ENCODE data around the gene PLCD1.
"Not testable (repeated sequence)": the region's sequence is repeated elsewhere in the genome, so short reads cannot be mapped to it uniquely, and the experiment has no call there.

PLCD1 gene

GRCh38 chr3:37984051-37984450 lies 45.4 kb downstream of the PLCD1 start:
- DNase-seq, result no peak

GRCh38 chr3:37982331-37982730 lies 47.1 kb downstream of the PLCD1 start:
- no peak for DNase-seq

- no peak for DNase-seq
These were observed 48.1 kb downstream of the PLCD1 start for GRCh38 chr3:37981348-37981664.

DNA sequence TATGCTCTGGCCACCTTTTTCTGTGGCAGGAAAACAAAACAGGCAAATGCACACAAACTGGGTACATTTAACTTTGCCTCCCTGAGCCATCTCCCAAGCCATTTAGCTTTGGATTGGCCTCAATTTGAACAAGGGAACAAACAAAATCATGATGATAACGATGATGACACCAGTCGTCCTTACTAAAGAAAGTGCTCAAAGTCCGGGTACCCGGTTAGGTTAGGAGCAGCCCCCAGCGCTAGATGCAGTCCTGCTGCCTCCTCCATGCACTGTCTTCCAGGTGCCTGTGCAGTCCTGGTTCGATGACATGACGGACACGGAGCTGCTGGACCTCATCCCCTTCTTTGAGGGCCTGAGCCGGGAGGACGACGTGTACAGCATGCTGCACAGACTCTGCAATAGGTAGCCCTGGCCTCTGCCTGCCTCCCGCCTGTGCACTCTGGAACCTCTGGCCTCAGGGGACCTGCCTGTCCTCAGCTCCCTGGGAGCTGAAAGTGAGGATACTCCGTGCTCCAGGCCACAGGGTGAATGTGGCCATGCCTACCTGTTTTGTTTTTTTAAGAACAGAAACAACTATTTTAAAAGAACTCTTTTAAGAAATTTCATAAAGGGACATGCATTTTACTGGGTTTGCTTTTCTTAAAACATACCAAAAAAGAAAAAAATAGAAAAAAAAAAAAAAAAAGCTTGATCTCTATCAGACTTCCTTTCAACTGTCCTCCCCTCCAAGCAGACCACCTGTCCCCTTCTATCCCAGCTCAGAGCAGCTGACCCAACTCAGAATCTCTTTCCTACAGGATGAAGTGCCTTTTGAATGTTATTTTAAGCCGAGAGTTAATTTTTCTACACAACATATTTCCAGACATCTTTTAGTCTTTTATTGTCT lies 48.7 kb downstream of the PLCD1 start:
- DNase-seq, result no peak

DNA sequence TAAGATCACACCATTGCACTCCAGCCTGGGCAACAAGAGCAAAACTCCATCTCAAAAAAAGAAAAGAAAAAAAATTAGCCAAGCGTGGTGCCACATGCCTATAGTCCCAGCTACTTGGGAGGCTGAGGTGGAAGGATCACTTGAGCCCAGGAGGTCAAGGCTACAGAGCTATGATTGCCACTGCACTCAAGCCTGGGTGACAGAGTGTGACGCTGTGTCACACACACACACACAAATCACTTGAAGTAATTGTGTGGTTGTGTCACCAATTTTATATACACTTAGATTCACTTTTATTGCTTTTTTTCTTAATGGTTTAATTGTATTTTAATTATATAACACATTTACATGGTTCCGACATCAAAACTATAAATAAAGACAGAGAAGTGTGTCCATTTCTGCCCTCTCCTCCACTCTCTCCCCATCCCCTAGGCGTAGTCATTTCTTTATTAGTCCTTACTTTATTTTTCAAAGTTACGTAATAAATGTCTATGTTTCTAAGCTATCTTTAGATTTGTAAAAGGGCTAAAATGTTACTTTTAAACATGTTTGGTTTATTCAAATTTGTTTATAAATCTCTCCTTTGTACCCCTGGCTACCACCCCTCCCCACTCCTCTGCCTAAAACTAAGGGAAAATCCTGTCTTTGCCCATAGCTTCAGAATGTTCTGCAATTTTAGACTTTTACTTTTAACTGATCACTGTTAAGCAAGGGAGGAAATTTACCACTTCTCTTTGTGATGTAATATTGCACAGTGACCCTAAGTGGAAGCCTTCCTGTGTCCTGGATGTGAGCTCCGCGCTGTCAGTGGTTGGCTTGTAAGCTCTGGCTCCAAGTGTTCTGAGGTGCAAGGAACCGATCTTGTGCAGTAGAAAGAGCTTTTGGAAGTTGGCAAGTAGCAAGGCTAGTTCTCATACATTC lies 49.6 kb downstream of the PLCD1 start:
- DNase-seq, result no peak

DNA sequence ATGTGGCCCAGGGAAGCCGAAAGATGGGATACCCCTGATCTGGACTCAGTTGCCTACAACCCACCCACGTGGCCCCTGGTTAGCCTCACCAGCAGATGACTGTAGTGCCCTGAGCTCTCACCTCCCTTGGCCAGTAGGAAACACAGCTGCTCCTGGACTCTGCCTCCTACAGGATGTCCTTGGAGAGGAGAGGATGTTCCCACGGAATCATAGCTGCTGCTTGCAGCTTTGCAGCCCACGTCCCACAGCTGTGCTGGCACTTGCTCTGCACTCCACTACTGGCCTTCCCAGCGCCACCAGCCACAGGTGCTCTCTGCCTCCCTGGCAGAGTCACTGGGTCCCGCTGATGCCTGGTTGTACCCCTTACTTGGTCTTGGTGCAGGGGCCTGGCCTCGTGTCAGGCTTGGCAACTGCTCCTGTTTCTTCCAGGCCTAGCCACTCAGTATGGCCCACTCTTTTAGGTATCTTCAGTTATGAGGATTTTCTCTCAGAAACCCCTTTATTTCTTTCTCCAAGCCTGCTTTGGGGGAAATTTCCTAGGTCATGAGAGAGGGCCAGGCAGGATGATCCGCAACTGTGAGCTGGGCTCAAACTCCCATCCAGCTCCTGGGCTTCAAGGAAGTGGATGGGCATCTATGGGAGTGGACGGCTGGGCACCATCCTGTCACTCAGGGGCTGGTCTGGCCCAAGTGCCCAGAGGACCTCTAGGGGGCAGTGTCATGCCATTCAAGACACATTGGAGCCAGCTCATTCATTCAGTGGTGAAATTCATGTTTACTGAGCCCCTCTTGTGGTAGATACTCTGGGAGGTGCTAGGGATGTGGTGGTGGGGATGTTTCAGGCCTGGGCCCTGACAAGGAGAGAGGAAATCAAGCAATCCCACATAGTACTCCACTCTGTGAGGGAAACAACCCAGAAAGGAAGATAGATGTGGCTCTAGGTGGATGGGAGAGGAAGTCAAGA lies 55.0 kb downstream of the PLCD1 start:
- DNase-seq, result peak; percentile 77

DNA sequence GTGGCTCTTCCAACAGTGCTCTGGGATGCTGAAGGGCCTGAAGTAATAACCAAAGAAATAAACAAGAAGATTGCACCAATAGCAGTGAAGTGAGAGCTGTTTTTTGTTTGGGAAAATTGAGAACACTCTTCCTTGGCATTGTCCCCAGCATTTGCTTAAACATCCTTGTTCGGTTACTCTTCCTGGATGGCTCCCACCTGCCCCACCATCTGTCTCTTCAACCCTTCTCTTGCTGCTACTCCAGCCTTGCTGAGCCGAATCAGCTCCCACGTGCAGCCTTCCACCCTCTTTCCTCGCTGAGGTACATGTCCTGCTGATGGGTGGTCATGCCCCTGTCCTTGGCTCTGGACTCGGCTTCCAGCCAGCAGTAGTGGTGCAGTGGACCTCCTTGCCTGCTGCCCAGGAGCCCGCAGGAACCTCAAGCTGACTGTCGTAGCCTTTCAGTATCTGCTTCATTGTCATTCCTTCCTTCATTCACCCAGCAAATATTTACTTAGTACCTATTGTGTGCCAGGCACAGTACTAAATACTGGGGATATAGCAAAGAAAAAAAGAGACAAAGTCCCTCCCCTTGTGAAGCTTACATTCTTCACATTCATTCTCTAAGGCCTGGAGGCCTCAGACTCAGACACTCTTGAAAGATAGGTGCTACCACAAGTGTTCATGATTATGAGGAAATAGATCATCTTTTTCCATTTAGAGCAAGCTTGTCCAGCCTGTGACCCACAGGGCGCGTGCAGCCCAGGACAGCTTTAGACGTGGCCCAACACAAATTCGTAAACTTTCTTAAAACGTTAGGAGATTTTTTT lies 56.0 kb downstream of the PLCD1 start:
- DNase-seq, result no peak

DNA sequence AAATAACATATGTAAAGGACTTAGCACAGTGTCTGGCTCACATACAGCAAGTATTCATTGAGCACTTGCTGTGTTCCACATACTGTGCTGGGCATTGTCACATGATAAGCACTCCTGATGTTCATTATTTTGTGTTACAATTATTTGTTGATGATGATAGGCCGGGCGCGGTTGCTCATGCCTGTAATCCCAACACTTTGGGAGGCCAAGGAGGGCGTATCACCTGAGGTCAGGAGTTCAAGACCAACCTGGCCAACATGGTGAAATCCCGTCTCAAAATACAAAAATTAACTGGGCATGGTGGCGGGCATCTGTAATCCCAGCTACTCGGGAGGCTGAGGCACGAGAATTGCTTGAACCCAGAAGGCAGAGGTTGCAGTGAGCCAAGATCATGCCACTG lies 57.4 kb downstream of the PLCD1 start:
- not testable (repeated sequence) for DNase-seq

- no peak for DNase-seq
These were observed 58.0 kb downstream of the PLCD1 start for GRCh38 chr3:37971467-37971866.

DNA sequence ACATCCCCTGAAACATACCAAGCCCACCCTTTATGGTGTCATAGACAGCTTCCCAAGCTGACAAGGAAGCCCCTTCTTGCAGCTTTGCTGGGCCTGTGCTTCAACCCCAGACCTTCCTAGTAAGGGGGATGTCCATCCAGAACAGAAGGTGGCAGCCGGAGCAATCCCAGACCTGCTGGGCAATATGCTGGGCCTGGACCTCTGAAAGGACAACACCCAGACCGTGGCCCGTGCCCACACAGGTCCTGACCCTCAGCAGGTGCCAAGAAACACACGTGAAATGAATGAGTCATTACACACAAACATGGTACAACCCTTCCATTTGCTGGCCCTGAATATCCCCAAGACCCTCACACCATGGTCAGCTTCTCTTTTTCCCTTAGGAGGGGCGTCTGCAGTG lies 58.6 kb downstream of the PLCD1 start:
- DNase-seq, result no peak

- DNase-seq, result peak; percentile 63
These were observed 59.8 kb downstream of the PLCD1 start for GRCh38 chr3:37969596-37970100.

DNA sequence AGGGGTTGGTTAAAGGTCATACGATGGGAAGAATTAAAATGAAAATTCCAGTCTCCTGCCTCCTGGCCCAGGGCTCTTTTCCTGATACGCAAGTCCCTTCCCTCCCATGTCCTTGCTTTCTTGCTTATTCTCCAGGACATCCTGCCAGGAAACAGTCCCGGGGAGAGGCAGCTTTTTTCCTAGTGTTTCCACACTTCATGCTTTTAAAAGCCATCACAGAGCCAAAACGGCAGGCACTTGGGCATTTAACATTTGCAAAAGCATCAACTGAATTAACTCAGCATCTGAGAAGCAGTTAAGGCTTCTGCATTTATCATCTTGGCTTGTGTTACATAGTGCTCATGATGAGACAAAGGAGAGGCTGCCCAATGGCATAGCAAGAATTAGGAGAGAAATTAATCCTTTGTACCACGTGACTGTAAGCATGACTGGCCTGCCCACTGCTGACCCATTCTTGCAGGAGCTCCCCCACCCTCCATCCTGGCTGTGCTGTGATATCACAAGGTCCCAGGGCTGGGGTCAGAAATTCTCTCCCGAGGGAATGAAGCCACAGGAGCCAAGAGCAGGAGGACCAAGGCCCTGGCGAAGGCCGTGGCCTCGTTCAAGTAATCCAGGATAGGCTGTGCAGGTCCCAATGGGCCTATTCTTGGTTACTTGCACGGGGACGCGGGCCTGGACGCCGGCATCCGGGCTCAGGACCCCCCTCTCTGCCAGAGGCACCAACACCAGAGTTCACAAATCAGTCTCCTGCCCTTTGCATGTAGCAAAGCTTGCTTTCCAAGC lies 60.4 kb downstream of the PLCD1 start:
- no peak for DNase-seq

GRCh38 chr3:37968199-37968598 lies 61.2 kb downstream of the PLCD1 start:
- DNase-seq, result no peak

DNA sequence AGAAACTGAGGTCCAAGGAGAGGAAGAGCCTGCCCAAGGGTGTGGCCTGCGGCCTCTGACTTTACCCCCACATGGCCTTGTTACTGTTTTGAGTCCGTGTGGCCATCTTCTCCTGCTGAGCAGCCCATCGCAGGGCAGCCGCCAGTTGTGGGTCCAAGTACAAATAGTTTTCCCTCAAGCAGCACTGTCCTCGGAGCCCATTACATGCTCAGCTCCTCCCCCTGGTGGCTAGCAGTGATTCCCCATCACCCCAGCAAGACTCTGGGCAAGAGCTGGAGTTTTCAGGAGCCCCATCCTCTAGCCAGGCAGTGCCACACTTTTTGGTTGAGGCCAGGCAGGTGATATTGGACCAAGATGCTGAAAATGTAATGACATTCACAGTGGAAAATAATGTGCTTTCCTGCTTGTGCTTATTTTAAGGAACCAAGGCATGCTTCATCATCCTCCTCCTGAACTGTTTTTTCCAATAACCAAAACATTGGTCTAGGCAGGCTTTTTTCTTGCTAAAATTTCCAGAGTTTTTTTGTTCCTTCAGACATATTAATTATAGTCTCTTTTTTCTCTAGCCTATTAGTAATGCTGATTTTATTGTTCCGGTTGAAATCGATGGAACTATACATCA lies 62.1 kb downstream of the PLCD1 start:
- DNase-seq, result peak; percentile 69

- no peak for DNase-seq
These were observed 64.7 kb downstream of the PLCD1 start for GRCh38 chr3:37964716-37965115.

- DNase-seq, result no peak
These were observed 65.3 kb downstream of the PLCD1 start for GRCh38 chr3:37964146-37964545.

- no peak for DNase-seq
These were observed 65.8 kb downstream of the PLCD1 start for GRCh38 chr3:37963635-37964034.

DNA sequence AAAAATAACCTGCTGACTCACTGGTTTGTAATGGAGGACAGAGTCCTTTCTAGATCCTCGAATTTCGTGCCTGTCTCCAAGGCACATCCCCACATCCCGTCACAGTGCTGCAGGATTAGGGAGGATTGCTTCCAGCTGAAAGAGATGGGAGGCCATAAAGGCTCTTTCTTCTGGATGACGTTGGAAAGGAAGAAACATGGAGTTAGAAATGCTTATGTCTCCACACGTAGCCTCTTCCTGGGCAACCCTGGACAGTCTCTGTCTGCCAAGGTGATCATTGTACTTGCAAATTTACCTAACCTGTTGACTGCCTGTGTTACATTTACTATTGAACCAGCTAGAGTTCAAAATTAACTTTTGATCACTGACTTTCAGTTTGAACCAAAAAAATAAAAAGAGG lies 66.4 kb downstream of the PLCD1 start:
- DNase-seq, result no peak

DNA sequence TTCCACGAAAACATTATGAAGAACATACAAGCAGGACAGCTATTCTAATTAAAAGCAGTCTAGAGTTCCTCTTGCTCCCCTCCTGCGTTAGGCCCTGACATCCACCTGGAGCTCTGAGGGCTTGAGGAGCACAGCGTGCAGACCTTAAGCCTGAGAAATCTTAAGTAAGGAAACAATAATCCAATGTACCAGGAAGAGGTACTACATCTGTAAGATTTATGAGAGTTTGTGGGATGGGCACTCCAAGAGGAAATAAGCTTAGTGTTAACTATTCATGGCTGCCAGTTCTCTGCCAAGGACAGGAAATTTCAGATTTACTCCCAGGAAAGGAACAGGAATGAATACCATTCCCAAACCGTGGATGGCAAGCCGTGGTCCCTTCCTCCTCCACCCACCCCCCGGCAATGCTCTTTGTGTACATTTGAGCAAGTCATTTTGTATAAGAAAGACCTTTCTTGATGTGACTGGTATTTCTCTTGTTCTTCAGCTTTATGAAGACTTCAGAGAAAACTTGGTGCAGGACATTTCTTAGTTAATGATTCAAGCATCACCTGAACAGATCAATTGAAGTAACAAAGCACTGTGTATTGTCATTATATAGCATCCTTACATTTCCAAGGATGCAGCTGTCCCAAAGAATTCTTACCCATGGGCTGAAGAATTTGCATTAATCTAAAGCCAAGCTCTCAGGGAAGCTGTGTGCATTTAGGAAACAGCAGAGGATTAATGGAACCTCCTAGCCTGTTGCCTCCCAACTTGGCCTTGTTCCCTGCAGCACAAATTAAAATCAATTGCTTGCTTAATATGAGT lies 67.6 kb downstream of the PLCD1 start:
- no peak for DNase-seq

GRCh38 chr3:37957539-37957936 lies 71.9 kb downstream of the PLCD1 start:
- no peak for DNase-seq

All from hematopoietic multipotent progenitor cell treated with erythropoietin and hydrocortisone succinate and interleukin-3 and kit ligand, for 8 days (in vitro differentiated cells).